ENCODE measurements around the gene CR2. TPM values are rescaled to one million over a fixed set of nuclear protein-coding genes. Genes with fewer than 3 reads are reported as not detected.

The CR2 gene
- total RNA-seq (ENCODE audit: unreplicated experiment), result not detected
- long read RNA-seq, result 0 reads

GRCh38 chr1:207454046-207454964, at the start of gene CR2:
TSS of gene CR2 (plus strand) at chr1:207454328. CDS start at chr1:207454419, 91 bp downstream.
- Mint-ChIP-seq H3K9me3 (ENCODE audit: unreplicated experiment) (no peaks in the 10 kb centered on the region), H3K4me3 (ENCODE audit: unreplicated experiment) (no peak within 1 kb of the TSS), H3K27ac (ENCODE audit: unreplicated experiment) (no peak within 1 kb of the TSS), H3K27me3 (ENCODE audit: unreplicated experiment) (peaks cover 5% of the 10 kb centered on the region), H3K36me3 (ENCODE audit: low read depth, unreplicated experiment) (no peaks in the 10 kb centered on the region), H3K4me1 (ENCODE audit: unreplicated experiment) (no peaks in the 10 kb centered on the region)
- peak; percentile 33 for DNase-seq (ENCODE audit: low spot score)
- no peak for TF ChIP-seq CTCF (IDR thresholded peaks at IDR 0.05; ENCODE audit: unreplicated experiment)

GRCh38 chr1:207404849-207405525, 49.1 kb upstream of the CR2 start:
- H3K27me3 Mint-ChIP-seq (ENCODE audit: unreplicated experiment), result no peaks in the 10 kb centered on the region
- H3K4me1 Mint-ChIP-seq (ENCODE audit: unreplicated experiment), result peaks cover 3% of the 10 kb centered on the region
- DNase-seq (ENCODE audit: low spot score), result no peak
- H3K27ac Mint-ChIP-seq (ENCODE audit: unreplicated experiment), result no peak overlapping the region
- no peaks in the 10 kb centered on the region for H3K36me3 Mint-ChIP-seq (ENCODE audit: low read depth, unreplicated experiment)
- no peaks in the 10 kb centered on the region for H3K9me3 Mint-ChIP-seq (ENCODE audit: unreplicated experiment)
- H3K4me3 Mint-ChIP-seq (ENCODE audit: unreplicated experiment), result no peak overlapping the region
- peak; percentile 64 for TF ChIP-seq CTCF (IDR thresholded peaks at IDR 0.05; ENCODE audit: unreplicated experiment)

GRCh38 chr1:207405814-207406213, 48.3 kb upstream of the CR2 start:
- no peak for TF ChIP-seq CTCF (IDR thresholded peaks at IDR 0.05; ENCODE audit: unreplicated experiment)
- H3K27me3 Mint-ChIP-seq (ENCODE audit: unreplicated experiment), result no peaks in the 10 kb centered on the region

GRCh38 chr1:207407655-207408260, 46.4 kb upstream of the CR2 start:
- DNase-seq (ENCODE audit: low spot score), result no peak
- no peak for TF ChIP-seq CTCF (IDR thresholded peaks at IDR 0.05; ENCODE audit: unreplicated experiment)
- Mint-ChIP-seq H3K27me3 (ENCODE audit: unreplicated experiment) (no peaks in the 10 kb centered on the region), H3K4me1 (ENCODE audit: unreplicated experiment) (peaks cover 3% of the 10 kb centered on the region), H3K36me3 (ENCODE audit: low read depth, unreplicated experiment) (no peaks in the 10 kb centered on the region), H3K27ac (ENCODE audit: unreplicated experiment) (no peak overlapping the region), H3K4me3 (ENCODE audit: unreplicated experiment) (no peak overlapping the region), H3K9me3 (ENCODE audit: unreplicated experiment) (no peaks in the 10 kb centered on the region)

More at GRCh38 chr1:207405814-207406213, 48.3 kb upstream of the CR2 start:
- Mint-ChIP-seq H3K4me3 (ENCODE audit: unreplicated experiment) (no peak overlapping the region), H3K9me3 (ENCODE audit: unreplicated experiment) (no peaks in the 10 kb centered on the region), H3K4me1 (ENCODE audit: unreplicated experiment) (peaks cover 3% of the 10 kb centered on the region), H3K36me3 (ENCODE audit: low read depth, unreplicated experiment) (no peaks in the 10 kb centered on the region), H3K27ac (ENCODE audit: unreplicated experiment) (no peak overlapping the region)
- DNase-seq (ENCODE audit: low spot score), result no peak
